Suppressor macrophage (primary cell): ENCODE results near the gene ARIH1.
A peak's percentile ranks its signal among the peaks of the same experiment; 100 is the strongest.
"Not testable (repeated sequence)": the region's sequence is repeated elsewhere in the genome, so short reads cannot be mapped to it uniquely, and the experiment has no call there.

ENCODE experiments used
- DNase-seq, 4 experiments: peaks; one replicate each; pipeline ENCODE4 v3.0.0-alpha.2; 2020 to 2022
- total RNA-seq, 17 experiments: gene quantifications; one replicate each; lab custom pipeline; 2026; ENCODE audit warnings: mixed read lengths in 6 of 17, inconsistent platforms in 3 of 17; lab: John Stamatoyannopoulos, UW

ARIH1 gene
- total RNA-seq: 71.1 to 111 (median 84.3) reads per million in 17 experiments

- peak; percentile 97 to 99 (median 98) for DNase-seq
These were observed at the start of gene ARIH1 for GRCh38 chr15:72473614-72474465. Gene ARIH1 (plus strand): TSS chr15:72474330. CDS start chr15:72474640, 310 bp downstream.

GRCh38 chr15:72426753-72427152 lies 47.4 kb upstream of the ARIH1 start:
- no peak for DNase-seq

DNA sequence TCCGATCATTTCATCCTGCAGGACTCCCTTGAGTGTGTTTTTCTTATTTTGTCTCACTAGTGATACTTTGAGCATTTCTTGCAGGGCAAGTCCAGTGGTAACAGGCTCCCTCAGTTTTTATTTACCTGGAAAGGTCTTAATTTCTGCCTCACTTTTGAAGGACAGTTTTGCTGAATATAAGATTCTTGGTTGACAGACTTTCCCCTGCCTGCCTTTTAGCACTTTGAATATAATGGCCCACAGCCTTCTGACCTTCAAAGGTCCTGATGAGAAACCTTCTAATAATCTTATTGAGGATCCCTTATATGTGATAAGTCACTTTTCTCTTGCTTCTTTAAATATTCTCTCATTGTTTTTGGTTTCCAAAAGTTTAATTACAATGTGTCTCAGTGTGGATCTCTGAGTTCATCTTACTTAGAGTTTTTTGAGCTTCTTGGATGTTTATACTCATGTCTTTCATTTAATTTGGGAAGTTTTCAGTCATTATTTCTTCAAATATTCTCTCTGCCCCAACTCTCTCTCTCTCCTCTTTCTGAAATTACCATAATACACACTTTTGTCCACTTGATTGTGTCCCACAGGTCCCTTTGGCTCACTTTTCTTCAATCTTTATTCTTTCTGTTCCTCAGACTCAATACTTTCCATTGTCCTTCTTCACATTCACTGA lies 36.3 kb upstream of the ARIH1 start:
- DNase-seq: no peak

- not testable (repeated sequence) for DNase-seq
These were observed 31.3 kb upstream of the ARIH1 start for GRCh38 chr15:72442848-72443247.

DNA sequence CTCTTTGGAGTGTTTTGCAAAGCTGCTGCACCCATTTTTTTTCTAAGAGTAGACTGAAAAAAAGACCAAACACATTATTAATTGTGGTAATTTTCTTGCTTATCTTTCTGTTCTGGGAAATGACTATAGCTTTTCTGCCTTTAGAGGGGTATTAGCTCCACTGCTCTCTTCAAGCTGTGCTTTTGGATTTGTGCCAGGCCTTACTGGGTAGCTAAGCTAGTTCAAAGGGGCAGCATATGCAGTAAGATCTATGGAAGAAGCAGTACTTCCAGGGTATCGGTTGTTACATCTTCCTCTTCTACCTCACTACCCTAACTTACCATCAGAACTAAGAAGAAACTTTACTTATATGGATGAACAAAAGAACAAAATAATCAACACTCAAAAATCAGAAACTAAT lies 28.7 kb upstream of the ARIH1 start:
- no peak for DNase-seq

- DNase-seq: no peak
These were observed 23.3 kb upstream of the ARIH1 start for GRCh38 chr15:72450805-72451204.

- DNase-seq: no peak
These were observed 22.9 kb upstream of the ARIH1 start for GRCh38 chr15:72451224-72451623.

DNA sequence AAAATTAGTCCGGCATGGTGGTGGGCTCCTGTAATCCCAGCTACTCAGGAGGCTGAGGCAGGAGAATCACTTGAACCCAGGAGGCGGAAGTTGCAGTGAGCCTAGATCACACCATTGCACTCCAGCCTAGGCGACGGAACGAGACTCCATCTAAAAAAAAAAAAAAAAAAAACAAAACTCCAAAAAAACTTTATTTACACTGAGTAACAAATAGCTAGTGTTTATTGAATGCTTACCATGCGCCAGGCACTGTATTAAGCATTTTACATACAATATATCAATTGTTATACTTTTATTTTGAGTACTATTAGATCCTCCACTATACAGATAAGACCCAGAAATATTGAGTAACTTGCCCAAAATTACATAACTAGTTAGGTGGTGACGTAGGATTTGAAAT lies 17.4 kb upstream of the ARIH1 start:
- DNase-seq: no peak

GRCh38 chr15:72460402-72460801 lies 13.7 kb upstream of the ARIH1 start:
- DNase-seq: no peak

GRCh38 chr15:72463702-72464101 lies 10.4 kb upstream of the ARIH1 start:
- peak in 2 of 4 experiments; percentile 11 to 12 for DNase-seq

DNA sequence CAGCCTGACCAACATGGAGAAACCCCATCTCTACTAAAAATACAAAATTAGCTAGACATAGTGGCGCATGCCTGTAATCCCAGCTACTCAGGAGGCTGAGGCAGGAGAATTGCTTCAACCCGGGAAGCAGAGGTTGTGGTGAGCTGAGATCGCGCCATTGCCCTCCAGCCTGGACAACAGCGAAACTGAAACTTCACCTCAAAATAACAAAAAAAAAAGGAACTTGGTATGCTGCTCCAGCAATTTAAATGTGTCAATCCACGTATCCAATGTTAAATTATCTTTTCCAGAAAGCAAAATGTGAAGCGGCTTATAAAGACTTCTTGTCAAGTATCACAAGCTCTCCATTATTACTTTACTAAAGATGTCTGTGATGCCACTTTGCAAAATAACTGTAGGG lies 9.9 kb upstream of the ARIH1 start:
- DNase-seq: peak; percentile 5 to 47 (median 35)

GRCh38 chr15:72468103-72468502 lies 6.0 kb upstream of the ARIH1 start:
- no peak for DNase-seq

DNA sequence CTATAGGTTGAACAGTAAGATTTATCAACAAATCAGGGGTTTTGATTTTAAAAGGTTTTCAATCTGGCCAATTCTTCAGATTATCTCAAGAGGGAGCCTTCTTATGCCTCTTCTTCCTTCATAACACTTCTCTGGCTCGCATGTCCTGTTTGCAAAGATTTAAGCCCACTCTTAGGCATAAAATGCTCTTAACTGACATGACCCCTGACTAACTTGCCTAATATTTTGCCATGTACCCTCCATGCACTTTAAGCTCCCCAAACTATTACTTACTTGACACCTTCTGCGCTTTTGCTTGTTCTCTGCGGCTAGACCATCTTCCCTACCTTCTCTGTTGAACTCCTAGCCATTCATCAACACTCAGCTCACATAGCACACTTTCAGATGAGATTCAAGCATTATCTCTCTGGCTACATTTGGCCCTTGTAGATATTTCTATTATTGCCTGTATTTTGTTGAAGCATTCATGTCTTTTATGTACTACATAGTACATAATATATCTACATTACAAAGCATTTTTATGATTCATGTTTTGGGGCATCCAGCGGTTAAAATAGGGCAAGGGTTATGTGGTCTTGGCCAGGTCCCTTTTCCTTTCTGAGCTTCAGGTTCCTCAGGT lies 1.0 kb upstream of the ARIH1 start:
- peak in 2 of 4 experiments; percentile 26 to 28 for DNase-seq

GRCh38 chr15:72474466-72474911 lies 359 bp downstream of the ARIH1 start:
- DNase-seq: no peak

GRCh38 chr15:72474912-72475628 lies 940 bp downstream of the ARIH1 start:
- peak; percentile 78 to 90 (median 84) for DNase-seq

- DNase-seq: no peak
These were observed 1.5 kb downstream of the ARIH1 start for GRCh38 chr15:72475674-72476073.

GRCh38 chr15:72476330-72476729 lies 2.2 kb downstream of the ARIH1 start:
- peak in 3 of 4 experiments; percentile 7 to 31 (median 30) for DNase-seq

GRCh38 chr15:72481015-72481659 lies 7.0 kb downstream of the ARIH1 start:
- DNase-seq: no peak

GRCh38 chr15:72482275-72482674 lies 8.1 kb downstream of the ARIH1 start:
- DNase-seq: peak in 2 of 4 experiments; percentile 14 to 15

DNA sequence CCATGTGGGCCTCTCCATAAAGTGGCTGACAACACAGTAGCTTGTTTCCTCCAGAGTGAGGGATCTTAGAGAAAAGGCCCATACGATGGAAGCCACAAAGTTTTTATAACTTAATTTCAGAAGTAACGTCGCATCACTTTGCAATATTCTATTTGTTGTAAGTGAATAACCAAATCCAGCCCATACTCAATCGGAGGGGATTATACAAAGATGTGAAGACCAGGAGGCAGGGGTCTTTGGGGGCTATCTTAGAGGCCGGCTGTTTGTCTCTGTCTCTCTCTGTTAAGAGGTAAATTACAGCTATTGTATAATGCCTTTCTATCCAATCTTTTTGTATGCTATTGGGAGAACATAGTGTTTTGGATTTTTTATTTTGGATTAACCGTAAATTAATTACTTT lies 9.1 kb downstream of the ARIH1 start:
- DNase-seq: no peak

DNA sequence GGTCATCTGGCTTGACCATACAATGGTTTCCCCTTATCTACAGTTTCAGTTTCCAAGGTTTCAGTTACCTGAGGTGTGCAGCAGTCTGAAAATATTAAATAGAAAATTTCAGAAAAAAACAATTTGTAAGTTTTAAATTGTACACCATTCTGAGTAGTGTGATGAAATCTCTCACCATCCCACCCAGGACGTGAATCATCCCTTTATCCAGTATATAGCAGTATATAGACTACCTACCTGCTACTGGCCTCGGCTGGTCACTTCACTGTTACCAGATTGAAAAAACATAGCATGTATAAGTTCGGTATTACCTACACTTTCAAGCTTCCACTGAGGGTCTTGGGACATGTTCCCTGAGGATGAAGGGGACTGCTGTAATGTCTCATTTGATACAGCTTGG lies 12.0 kb downstream of the ARIH1 start:
- DNase-seq: no peak
